Measurements from ENCODE around the gene SLC4A1. TPM values are rescaled to one million over a fixed set of nuclear protein-coding genes. Genes with fewer than 3 reads are reported as not detected.

The SLC4A1 gene
- not detected in 2 replicates for total RNA-seq

- no peak for FAIRE-seq
Observed at GRCh38 chr17:44267818-44268490, at the start of gene SLC4A1. TSS of gene SLC4A1 (minus strand) at chr17:44268135. CDS start at chr17:44262866, 5,269 bp downstream.

GRCh38 chr17:44317545-44317944, 49.6 kb upstream of the SLC4A1 start:
- FAIRE-seq: no peak
- DNase-seq (ENCODE audit: low read depth): no peak
- Histone ChIP-seq H3K4me3 (ENCODE audit: low read depth, low read length) (no peak overlapping the region), H3K27me3 (ENCODE audit: control insufficient read depth, insufficient read depth, low read length) (peaks cover 7% of the 10 kb centered on the region), H3K36me3 (ENCODE audit: control insufficient read depth, insufficient read depth, low read length) (peaks cover 21% of the 10 kb centered on the region)
- TF ChIP-seq CTCF (IDR thresholded peaks at IDR 0.05; ENCODE audit: insufficient read depth, low read length, severe bottlenecking): no peak

More at GRCh38 chr17:44267818-44268490, at the start of gene SLC4A1:
- no peak for TF ChIP-seq CTCF (IDR thresholded peaks at IDR 0.05; ENCODE audit: insufficient read depth, low read length, severe bottlenecking)
- H3K27me3 ChIP-seq (ENCODE audit: control insufficient read depth, insufficient read depth, low read length): peaks cover 7% of the 10 kb centered on the region
- H3K36me3 ChIP-seq (ENCODE audit: control insufficient read depth, insufficient read depth, low read length): no peaks in the 10 kb centered on the region
- DNase-seq (ENCODE audit: low read depth): no peak
- no peak within 1 kb of the TSS for H3K4me3 ChIP-seq (ENCODE audit: low read depth, low read length)

- peaks cover 9% of the 10 kb centered on the region for H3K36me3 ChIP-seq (ENCODE audit: control insufficient read depth, insufficient read depth, low read length)
- TF ChIP-seq CTCF (IDR thresholded peaks at IDR 0.05; ENCODE audit: insufficient read depth, low read length, severe bottlenecking): no peak
- DNase-seq (ENCODE audit: low read depth): no peak
- FAIRE-seq: no peak
- H3K4me3 ChIP-seq (ENCODE audit: low read depth, low read length): no peak overlapping the region
- peaks cover 7% of the 10 kb centered on the region for H3K27me3 ChIP-seq (ENCODE audit: control insufficient read depth, insufficient read depth, low read length)
Observed at GRCh38 chr17:44315760-44316731, 48.1 kb upstream of the SLC4A1 start.

- H3K27me3 ChIP-seq (ENCODE audit: control insufficient read depth, insufficient read depth, low read length): peaks cover 7% of the 10 kb centered on the region
- DNase-seq (ENCODE audit: low read depth) (peak; percentile 39), FAIRE-seq (no peak)
- H3K4me3 ChIP-seq (ENCODE audit: low read depth, low read length): peak overlapping the region; percentile 34
- no peak for TF ChIP-seq CTCF (IDR thresholded peaks at IDR 0.05; ENCODE audit: insufficient read depth, low read length, severe bottlenecking)
- H3K36me3 ChIP-seq (ENCODE audit: control insufficient read depth, insufficient read depth, low read length): peaks cover 4% of the 10 kb centered on the region
Observed at GRCh38 chr17:44314869-44315661, 47.1 kb upstream of the SLC4A1 start.

- Histone ChIP-seq H3K27me3 (ENCODE audit: control insufficient read depth, insufficient read depth, low read length) (peaks cover 7% of the 10 kb centered on the region), H3K4me3 (ENCODE audit: low read depth, low read length) (no peak overlapping the region), H3K36me3 (ENCODE audit: control insufficient read depth, insufficient read depth, low read length) (peaks cover under 1% of the 10 kb centered on the region)
- no peak for TF ChIP-seq CTCF (IDR thresholded peaks at IDR 0.05; ENCODE audit: insufficient read depth, low read length, severe bottlenecking)
- DNase-seq (ENCODE audit: low read depth) (no peak), FAIRE-seq (no peak)
Observed at GRCh38 chr17:44314524-44314868, 46.6 kb upstream of the SLC4A1 start.

All from bronchial epithelial cell (primary cell).